Measurements from ENCODE around the gene TENT5C. TPM values are rescaled to one million over a fixed set of nuclear protein-coding genes. Genes with fewer than 3 reads are reported as not detected.

TENT5C gene
- total RNA-seq, 2 donors from 2014 or later: 17.0 to 20.1 TPM

- H3K36me3 ChIP-seq: no peaks in the 10 kb centered on the region
- no peaks in the 10 kb centered on the region for H3K9me3 ChIP-seq
- H3K4me3 ChIP-seq: no peak overlapping the region
- H3K27me3 ChIP-seq: no peaks in the 10 kb centered on the region
- H3K4me1 ChIP-seq: peaks cover 0 to 13% of the 10 kb centered on the region in 2 donors
- no peak overlapping the region for H3K27ac ChIP-seq
- TF ChIP-seq, protein P1, sequence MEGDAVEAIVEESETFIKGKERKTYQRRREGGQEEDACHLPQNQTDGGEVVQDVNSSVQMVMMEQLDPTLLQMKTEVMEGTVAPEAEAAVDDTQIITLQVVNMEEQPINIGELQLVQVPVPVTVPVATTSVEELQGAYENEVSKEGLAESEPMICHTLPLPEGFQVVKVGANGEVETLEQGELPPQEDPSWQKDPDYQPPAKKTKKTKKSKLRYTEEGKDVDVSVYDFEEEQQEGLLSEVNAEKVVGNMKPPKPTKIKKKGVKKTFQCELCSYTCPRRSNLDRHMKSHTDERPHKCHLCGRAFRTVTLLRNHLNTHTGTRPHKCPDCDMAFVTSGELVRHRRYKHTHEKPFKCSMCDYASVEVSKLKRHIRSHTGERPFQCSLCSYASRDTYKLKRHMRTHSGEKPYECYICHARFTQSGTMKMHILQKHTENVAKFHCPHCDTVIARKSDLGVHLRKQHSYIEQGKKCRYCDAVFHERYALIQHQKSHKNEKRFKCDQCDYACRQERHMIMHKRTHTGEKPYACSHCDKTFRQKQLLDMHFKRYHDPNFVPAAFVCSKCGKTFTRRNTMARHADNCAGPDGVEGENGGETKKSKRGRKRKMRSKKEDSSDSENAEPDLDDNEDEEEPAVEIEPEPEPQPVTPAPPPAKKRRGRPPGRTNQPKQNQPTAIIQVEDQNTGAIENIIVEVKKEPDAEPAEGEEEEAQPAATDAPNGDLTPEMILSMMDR (IDR thresholded peaks at IDR 0.05): no peak
- DNase-seq (ENCODE audit: low spot score): no peak
These were observed 59.9 kb downstream of the TENT5C start for GRCh38 chr1:117665556-117666270.

DNA sequence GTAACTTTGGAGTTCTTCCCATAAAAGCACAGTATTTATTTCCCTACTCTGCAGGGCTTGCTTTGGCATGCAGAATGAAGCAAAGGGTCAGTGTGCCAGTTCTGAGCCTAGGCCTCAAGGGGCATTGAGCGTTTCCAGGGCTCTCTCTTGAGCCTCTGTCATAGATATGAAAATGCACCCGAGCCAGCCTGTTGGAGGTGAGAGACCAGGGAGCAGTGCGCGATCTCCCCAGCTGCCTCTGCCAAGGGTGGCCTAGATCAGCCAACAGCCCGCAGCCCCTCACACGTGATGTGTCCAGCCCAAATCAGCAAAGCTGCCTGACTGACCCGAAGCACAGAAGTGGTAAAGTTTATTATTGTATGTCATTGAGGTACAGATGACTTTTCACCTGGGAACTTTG is 63.7 kb downstream of the TENT5C start:
- TF ChIP-seq, protein P1 (IDR thresholded peaks at IDR 0.05): no peak
- no peak for DNase-seq (ENCODE audit: low spot score)
- H3K4me1 ChIP-seq: peaks cover 0 to 47% of the 10 kb centered on the region in 2 donors
- H3K4me3 ChIP-seq: no peak overlapping the region
- H3K27me3 ChIP-seq: no peaks in the 10 kb centered on the region
- H3K36me3 ChIP-seq: no peaks in the 10 kb centered on the region
- H3K27ac ChIP-seq: no peak overlapping the region
- no peaks in the 10 kb centered on the region for H3K9me3 ChIP-seq

GRCh38 chr1:117670976-117671780 is 65.3 kb downstream of the TENT5C start:
- H3K4me3 ChIP-seq: no peak overlapping the region
- TF ChIP-seq, protein P1 (IDR thresholded peaks at IDR 0.05): no peak
- H3K4me1 ChIP-seq: peaks cover 0 to 62% of the 10 kb centered on the region in 2 donors
- no peaks in the 10 kb centered on the region for H3K27me3 ChIP-seq
- no peak for DNase-seq (ENCODE audit: low spot score)
- no peaks in the 10 kb centered on the region for H3K36me3 ChIP-seq
- H3K9me3 ChIP-seq: no peaks in the 10 kb centered on the region
- H3K27ac ChIP-seq: peak overlapping the region; percentile 69 to 73

DNA sequence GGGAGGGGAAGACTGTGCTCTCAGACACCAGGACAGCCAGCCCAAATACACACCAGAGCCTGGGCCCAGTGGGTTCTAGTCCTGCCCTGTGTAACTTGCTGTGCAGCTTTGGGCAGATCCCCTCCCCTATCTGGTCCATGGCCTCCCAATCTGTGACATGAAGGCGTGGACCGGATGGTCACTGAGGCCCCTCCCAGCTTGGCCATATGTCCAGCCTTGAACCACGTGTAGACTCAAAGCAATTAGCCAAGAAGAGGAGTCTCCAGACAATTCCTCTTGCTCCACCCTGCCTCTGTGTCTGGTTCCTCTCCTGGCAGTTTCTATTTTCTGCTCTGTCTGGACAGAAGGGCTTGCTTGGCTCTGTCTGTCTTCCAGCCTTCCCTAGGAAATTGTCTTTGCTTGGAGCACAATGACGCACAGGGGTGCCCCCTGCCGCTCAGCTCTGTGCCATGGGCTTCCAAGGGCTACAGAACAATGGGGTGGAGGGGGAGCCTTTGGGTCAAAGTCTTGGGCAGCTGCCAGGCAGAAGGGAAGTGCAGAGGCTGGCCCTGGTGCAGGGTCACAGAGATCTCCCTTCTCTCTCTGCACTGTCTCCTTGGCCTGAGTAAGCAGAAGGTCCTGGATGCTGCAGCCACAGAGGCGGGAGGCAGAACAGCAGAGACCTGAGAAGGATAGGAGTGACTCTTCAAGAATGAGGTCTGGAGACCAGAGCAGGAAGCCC is 66.1 kb downstream of the TENT5C start:
- Histone ChIP-seq H3K36me3 (no peaks in the 10 kb centered on the region), H3K9me3 (no peaks in the 10 kb centered on the region), H3K27ac (peak overlapping the region; percentile 69 to 73), H3K27me3 (no peaks in the 10 kb centered on the region), H3K4me3 (no peak overlapping the region), H3K4me1 (peaks cover 0 to 70% of the 10 kb centered on the region in 2 donors)
- TF ChIP-seq, protein P1 (IDR thresholded peaks at IDR 0.05): peak in 1 of 2 donors; percentile 55
- peak; percentile 75 for DNase-seq (ENCODE audit: low spot score)

GRCh38 chr1:117672756-117673155 is 66.9 kb downstream of the TENT5C start:
- H3K27ac ChIP-seq: peak overlapping the region; percentile 69 to 73
- H3K9me3 ChIP-seq: no peaks in the 10 kb centered on the region
- peaks cover 0 to 75% of the 10 kb centered on the region in 2 donors for H3K4me1 ChIP-seq

More at GRCh38 chr1:117672756-117673155, 66.9 kb downstream of the TENT5C start:
- Histone ChIP-seq H3K27me3 (no peaks in the 10 kb centered on the region), H3K36me3 (no peaks in the 10 kb centered on the region), H3K4me3 (no peak overlapping the region)
- DNase-seq (ENCODE audit: low spot score): no peak
- TF ChIP-seq, protein P1 (IDR thresholded peaks at IDR 0.05): no peak

Data from right atrium auricular region (tissue), 2 donors.